Nephron progenitor cell (in vitro differentiated cells): ENCODE results near the gene DHRSX.
"Not testable (repeated sequence)": the region's sequence is repeated elsewhere in the genome, so short reads cannot be mapped to it uniquely, and the experiment has no call there.

Source experiments
- DNase-seq: peaks from one replicate; pipeline ENCODE4 v3.0.0; 2021
- H3K27ac Mint-ChIP-seq: 2 replicates; pipeline ENCODE4 v1.8.0; 2021; ENCODE audit warnings: mild to moderate bottlenecking, moderate library complexity, mixed read lengths
- H3K27me3 Mint-ChIP-seq: 2 replicates; pipeline ENCODE4 v1.8.0; 2021; ENCODE audit warnings: mild to moderate bottlenecking, low read depth, mixed read lengths; ENCODE audit not compliant: poor library complexity
- H3K36me3 Mint-ChIP-seq: 2 replicates; pipeline ENCODE4 v1.8.0; 2021; ENCODE audit warnings: low read depth, mixed read lengths
- H3K4me1 Mint-ChIP-seq: 2 replicates; pipeline ENCODE4 v1.8.0; 2021; ENCODE audit warnings: mixed read lengths
- H3K4me3 Mint-ChIP-seq: 2 replicates; pipeline ENCODE4 v1.8.0; 2021; ENCODE audit warnings: mild to moderate bottlenecking, moderate library complexity, mixed read lengths
- H3K9me3 Mint-ChIP-seq: 2 replicates; pipeline ENCODE4 v1.8.0; 2021; ENCODE audit warnings: mild to moderate bottlenecking, moderate library complexity, mixed read lengths
- TF ChIP-seq, protein P1 (sequence below): fragments of 200-600 bp; sonication (generic); IDR thresholded peaks from 2 replicates; pipeline ENCODE4 v1.5.0; 2021; ENCODE audit warnings: antibody characterized with exemption

Gene DHRSX

DNA sequence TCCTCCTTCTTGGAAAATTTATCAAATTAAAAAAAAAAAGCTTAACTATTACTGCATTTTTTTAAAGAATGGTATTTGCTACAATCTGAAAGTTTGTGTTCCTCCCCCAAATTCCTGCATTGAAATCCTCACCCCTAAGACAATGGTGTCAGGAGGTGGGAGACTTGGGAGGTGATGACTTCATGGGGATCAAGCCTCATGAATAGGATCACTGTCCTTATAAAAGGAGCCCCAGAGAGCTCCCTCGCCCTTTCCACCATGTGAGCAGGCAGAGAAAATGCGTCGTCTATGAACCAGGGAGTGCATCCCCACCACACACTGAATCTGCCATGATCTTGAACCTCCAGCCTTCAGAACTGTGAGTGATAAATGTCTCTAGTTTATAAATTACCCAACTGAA is 38.0 kb downstream of the DHRSX start:
- no peak overlapping the region for H3K4me3 Mint-ChIP-seq
- H3K36me3 Mint-ChIP-seq: peaks cover 17% of the 10 kb centered on the region
- no peaks in the 10 kb centered on the region for H3K27me3 Mint-ChIP-seq
- H3K4me1 Mint-ChIP-seq: peaks cover 27% of the 10 kb centered on the region
- no peak overlapping the region for H3K27ac Mint-ChIP-seq
- DNase-seq: no peak
- H3K9me3 Mint-ChIP-seq: peaks cover 4% of the 10 kb centered on the region
- TF ChIP-seq, protein P1, sequence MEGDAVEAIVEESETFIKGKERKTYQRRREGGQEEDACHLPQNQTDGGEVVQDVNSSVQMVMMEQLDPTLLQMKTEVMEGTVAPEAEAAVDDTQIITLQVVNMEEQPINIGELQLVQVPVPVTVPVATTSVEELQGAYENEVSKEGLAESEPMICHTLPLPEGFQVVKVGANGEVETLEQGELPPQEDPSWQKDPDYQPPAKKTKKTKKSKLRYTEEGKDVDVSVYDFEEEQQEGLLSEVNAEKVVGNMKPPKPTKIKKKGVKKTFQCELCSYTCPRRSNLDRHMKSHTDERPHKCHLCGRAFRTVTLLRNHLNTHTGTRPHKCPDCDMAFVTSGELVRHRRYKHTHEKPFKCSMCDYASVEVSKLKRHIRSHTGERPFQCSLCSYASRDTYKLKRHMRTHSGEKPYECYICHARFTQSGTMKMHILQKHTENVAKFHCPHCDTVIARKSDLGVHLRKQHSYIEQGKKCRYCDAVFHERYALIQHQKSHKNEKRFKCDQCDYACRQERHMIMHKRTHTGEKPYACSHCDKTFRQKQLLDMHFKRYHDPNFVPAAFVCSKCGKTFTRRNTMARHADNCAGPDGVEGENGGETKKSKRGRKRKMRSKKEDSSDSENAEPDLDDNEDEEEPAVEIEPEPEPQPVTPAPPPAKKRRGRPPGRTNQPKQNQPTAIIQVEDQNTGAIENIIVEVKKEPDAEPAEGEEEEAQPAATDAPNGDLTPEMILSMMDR: no peak

- Mint-ChIP-seq H3K27me3 (no peaks in the 10 kb centered on the region), H3K4me1 (peaks cover 23% of the 10 kb centered on the region), H3K36me3 (peaks cover 20% of the 10 kb centered on the region), H3K9me3 (peaks cover 4% of the 10 kb centered on the region), H3K27ac (peak overlapping the region; percentile 36), H3K4me3 (no peak overlapping the region)
- TF ChIP-seq, protein P1: no peak
- no peak for DNase-seq
Measured at GRCh38 chrX:2462074-2462473, 38.7 kb downstream of the DHRSX start.

DNA sequence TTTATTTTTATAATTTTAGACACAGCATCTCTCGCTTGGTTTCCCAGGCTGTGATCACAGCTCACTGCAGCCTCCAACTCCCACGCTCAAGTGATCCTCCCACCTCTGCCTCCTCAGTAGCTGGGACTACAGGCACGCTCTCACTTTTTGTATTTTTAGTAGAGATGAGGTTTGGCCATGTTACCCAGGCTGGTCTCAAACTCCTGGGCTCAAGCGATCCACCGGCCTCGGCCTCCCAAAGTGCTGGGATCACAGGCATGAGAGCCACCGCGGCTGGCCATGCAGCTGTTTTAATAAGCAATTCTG is 39.1 kb downstream of the DHRSX start:
- H3K9me3 Mint-ChIP-seq: peaks cover 4% of the 10 kb centered on the region
- DNase-seq: no peak
- peaks cover 21% of the 10 kb centered on the region for H3K36me3 Mint-ChIP-seq
- H3K4me3 Mint-ChIP-seq: no peak overlapping the region
- peak overlapping the region; percentile 36 for H3K27ac Mint-ChIP-seq
- no peaks in the 10 kb centered on the region for H3K27me3 Mint-ChIP-seq
- peaks cover 23% of the 10 kb centered on the region for H3K4me1 Mint-ChIP-seq
- TF ChIP-seq, protein P1: no peak

- DNase-seq, H3K27me3 Mint-ChIP-seq, H3K4me3 Mint-ChIP-seq, H3K27ac Mint-ChIP-seq, H3K9me3 Mint-ChIP-seq: not testable (repeated sequence)
- Mint-ChIP-seq H3K36me3 (peaks cover 21% of the 10 kb centered on the region), H3K4me1 (peaks cover 23% of the 10 kb centered on the region)
Measured at GRCh38 chrX:2460821-2461710, 39.7 kb downstream of the DHRSX start.

- not testable (repeated sequence) for H3K4me3 Mint-ChIP-seq, H3K27me3 Mint-ChIP-seq, DNase-seq, H3K9me3 Mint-ChIP-seq
- Mint-ChIP-seq H3K4me1 (peaks cover 23% of the 10 kb centered on the region), H3K36me3 (peaks cover 21% of the 10 kb centered on the region), H3K27ac (peak overlapping the region; percentile 80)
Measured at GRCh38 chrX:2460048-2460447, 40.7 kb downstream of the DHRSX start.

- Mint-ChIP-seq H3K27me3 (no peaks in the 10 kb centered on the region), H3K9me3 (peaks cover 9% of the 10 kb centered on the region), H3K4me1 (peaks cover 18% of the 10 kb centered on the region), H3K36me3 (peaks cover 17% of the 10 kb centered on the region), H3K27ac (no peak overlapping the region), H3K4me3 (no peak overlapping the region)
- TF ChIP-seq, protein P1: no peak
- DNase-seq: no peak
Measured at GRCh38 chrX:2458309-2458708, 42.5 kb downstream of the DHRSX start.
